Thoracic aorta (tissue), 2 donors: ENCODE results near the gene ZBTB45. TPM values are rescaled to one million over a fixed set of nuclear protein-coding genes. Genes with fewer than 3 reads are reported as not detected.
A peak's percentile ranks its signal among the peaks of the same experiment; 100 is the strongest.

Experiments used
- ATAC-seq: fragments of 150-250 bp; one replicate; pipeline ENCODE4 v1.8.0; 2017; ENCODE audit warnings: low read depth; ENCODE audit not compliant: insufficient number of reproducible peaks, low FRiP score
- DNase-seq: peaks from one replicate; pipeline ENCODE4 v3.0.0-alpha.2; 2020; ENCODE audit warnings: low spot score
- H3K27ac ChIP-seq, 2 donors: fragments of 200-600 bp; sonication (generic); 1 replicate in 1 of 2; 2 replicates in 1 of 2; pipeline ENCODE4 v1.5.1; 2016; ENCODE audit warnings: mild to moderate bottlenecking in 2 of 2, moderate library complexity in 2 of 2
- H3K27me3 ChIP-seq: fragments of 200-600 bp; sonication (generic); replicated peaks from 2 replicates; pipeline ENCODE4 v1.6.0; 2016; ENCODE audit warnings: mild to moderate bottlenecking; ENCODE audit not compliant: insufficient read depth
- H3K36me3 ChIP-seq: fragments of 200-600 bp; sonication (generic); one replicate; pipeline ENCODE4 v1.5.1; 2016
- H3K4me1 ChIP-seq, 2 donors: fragments of 200-600 bp; sonication (generic); 1 replicate in 1 of 2; 2 replicates in 1 of 2; pipeline versions ENCODE4 v1.5.1 to v1.6.0; 2016; ENCODE audit warnings: low read depth in 2 of 2, mild to moderate bottlenecking in 1 of 2; ENCODE audit not compliant: control insufficient read depth in 1 of 2
- H3K4me3 ChIP-seq: fragments of 200-600 bp; sonication (generic); 2 replicates; pipeline ENCODE4 v1.5.1; 2016; ENCODE audit warnings: mild to moderate bottlenecking
- H3K9me3 ChIP-seq: fragments of 200-600 bp; sonication (generic); 2 replicates; pipeline ENCODE4 v1.5.1; 2016
- total RNA-seq, 2 donors: library from RNA; depleted of rRNA; stranded (reverse); fragments of >200 nt; gene quantifications; one replicate each; pipeline versions ENCODE4 v1.1.0 to v1.2.3, GENCODE V29; 2016
- TF ChIP-seq, protein P1 (sequence below): fragments of 200-600 bp; sonication (generic); IDR thresholded peaks from one replicate; pipeline ENCODE4 v1.5.1; 2019; ENCODE audit warnings: antibody characterized with exemption

Gene ZBTB45
- total RNA-seq: 10 to 100 TPM; 10.4 to 10.9 TPM

DNA sequence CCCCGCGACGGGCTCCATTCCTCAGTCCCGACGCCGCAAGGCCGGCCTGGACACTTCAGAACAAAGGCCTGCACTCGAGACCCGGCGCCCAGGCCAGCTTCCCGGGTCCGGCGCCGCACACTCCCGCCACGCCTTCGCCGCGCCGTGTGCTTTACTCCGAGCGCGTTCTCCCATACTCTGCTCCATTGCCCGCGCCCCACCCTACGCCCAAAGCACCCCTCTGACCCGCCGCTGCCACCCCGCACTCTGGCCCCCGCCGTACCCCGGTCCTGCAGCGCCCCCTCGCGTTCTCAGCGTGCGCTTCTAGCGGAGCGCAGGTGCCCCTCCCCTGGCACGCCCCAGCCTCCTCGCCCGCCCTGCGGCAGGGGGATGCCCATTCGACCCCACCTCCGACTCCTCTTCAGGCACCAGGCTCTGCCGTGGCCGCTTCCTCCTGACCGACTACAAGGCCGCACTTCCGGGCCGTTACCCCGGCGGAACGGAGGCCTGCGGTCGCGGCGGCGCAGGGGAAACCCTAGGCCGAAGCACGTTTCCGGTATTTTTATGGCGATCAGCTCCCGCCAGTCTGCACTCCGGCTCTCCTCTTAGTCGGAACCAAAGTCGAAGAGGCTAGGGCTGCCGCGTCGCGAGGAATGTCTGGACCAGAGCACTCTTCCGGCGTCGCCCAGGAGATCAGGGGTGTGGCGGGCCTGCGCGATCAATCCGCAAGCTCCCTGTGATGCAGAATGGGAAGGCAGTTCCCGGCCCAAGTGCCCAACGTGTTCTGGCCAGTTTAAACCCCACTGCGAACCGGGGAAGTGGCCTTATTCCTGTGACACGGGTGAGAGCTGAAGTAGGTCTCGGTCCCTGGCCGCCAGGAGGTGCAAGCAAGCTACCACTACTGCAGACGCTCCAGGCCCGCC, at the start of gene ZBTB45:
TSS of gene ZBTB45 (minus strand) at position 456 of the 902 bp plus-strand sequence. CDS start 2,137 bp downstream, outside the sequence.
- DNase-seq (peak; percentile 63), ATAC-seq (peak; percentile 93)
- H3K27me3 ChIP-seq: no peaks in the 10 kb centered on the region
- peaks cover 13 to 29% of the 10 kb centered on the region in 2 donors for H3K4me1 ChIP-seq
- TF ChIP-seq, protein P1, sequence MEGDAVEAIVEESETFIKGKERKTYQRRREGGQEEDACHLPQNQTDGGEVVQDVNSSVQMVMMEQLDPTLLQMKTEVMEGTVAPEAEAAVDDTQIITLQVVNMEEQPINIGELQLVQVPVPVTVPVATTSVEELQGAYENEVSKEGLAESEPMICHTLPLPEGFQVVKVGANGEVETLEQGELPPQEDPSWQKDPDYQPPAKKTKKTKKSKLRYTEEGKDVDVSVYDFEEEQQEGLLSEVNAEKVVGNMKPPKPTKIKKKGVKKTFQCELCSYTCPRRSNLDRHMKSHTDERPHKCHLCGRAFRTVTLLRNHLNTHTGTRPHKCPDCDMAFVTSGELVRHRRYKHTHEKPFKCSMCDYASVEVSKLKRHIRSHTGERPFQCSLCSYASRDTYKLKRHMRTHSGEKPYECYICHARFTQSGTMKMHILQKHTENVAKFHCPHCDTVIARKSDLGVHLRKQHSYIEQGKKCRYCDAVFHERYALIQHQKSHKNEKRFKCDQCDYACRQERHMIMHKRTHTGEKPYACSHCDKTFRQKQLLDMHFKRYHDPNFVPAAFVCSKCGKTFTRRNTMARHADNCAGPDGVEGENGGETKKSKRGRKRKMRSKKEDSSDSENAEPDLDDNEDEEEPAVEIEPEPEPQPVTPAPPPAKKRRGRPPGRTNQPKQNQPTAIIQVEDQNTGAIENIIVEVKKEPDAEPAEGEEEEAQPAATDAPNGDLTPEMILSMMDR: peak; percentile 63
- H3K4me3 ChIP-seq: peak within 1 kb of the TSS; percentile 97
- peaks cover 21% of the 10 kb centered on the region for H3K36me3 ChIP-seq
- no peaks in the 10 kb centered on the region for H3K9me3 ChIP-seq
- H3K27ac ChIP-seq: peak within 1 kb of the TSS; percentile 94 to 98

DNA sequence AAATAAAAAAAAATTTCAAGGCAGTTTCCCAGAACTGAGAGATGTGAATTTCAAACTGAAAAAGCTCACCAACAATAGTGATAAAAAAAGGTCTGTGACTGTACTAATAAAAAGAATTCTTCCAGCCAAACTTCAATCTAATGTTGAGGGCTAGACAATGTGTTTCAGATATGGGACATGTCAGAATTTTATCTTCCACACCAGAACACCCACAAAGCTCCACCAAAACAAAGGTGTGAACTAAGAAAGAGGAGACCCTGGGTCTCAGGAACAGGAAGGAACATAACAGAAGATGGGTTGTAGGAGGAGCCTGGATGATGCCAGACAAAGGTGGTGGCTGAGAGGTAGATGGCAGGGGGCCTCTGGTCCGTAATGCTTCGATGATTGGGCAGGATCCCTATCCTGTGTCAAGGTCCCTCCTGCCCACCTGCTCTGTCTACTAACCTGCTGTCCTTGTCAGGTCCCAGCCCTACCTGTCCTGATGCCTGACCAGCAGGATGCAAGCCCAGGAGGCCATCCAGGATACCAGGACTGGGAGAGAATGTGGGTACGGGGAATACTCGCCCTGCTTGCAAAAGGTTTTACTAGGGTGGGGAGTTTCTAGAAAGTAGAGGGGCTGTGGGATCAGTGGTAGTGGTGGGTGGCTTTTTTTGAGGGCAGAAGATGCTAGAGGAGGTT, 49.0 kb upstream of the ZBTB45 start:
- no peak overlapping the region for H3K4me3 ChIP-seq
- TF ChIP-seq, protein P1: no peak
- H3K27me3 ChIP-seq: no peaks in the 10 kb centered on the region
- H3K4me1 ChIP-seq: peaks cover 5 to 13% of the 10 kb centered on the region in 2 donors
- H3K27ac ChIP-seq: no peak overlapping the region
- no peaks in the 10 kb centered on the region for H3K9me3 ChIP-seq
- DNase-seq (no peak), ATAC-seq (no peak)
- peaks cover 24% of the 10 kb centered on the region for H3K36me3 ChIP-seq

DNA sequence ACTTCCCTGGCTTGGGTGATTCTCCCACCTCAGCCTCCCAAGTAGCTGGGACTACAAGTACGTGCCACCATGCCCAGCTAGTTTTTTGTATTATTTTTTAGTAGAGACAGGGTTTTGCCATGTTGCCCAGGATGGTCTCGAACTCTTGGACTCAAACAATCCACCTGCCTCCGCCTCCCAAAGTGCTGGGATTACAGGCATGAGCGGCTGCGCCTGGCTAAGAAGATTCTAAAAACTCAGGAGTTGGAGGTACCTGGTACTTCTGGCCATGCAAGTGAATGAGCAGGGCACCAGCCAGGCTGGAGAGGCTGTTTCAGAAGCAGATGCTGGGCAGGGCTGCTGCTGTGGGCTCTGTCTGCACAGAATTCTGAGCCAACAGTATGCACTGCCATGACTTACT, 47.4 kb upstream of the ZBTB45 start:
- Histone ChIP-seq H3K4me1 (peaks cover 9 to 23% of the 10 kb centered on the region in 2 donors), H3K27me3 (no peaks in the 10 kb centered on the region), H3K27ac (no peak overlapping the region), H3K36me3 (peaks cover 24% of the 10 kb centered on the region), H3K9me3 (no peaks in the 10 kb centered on the region), H3K4me3 (no peak overlapping the region)
- DNase-seq (no peak), ATAC-seq (no peak)
- TF ChIP-seq, protein P1: no peak

DNA sequence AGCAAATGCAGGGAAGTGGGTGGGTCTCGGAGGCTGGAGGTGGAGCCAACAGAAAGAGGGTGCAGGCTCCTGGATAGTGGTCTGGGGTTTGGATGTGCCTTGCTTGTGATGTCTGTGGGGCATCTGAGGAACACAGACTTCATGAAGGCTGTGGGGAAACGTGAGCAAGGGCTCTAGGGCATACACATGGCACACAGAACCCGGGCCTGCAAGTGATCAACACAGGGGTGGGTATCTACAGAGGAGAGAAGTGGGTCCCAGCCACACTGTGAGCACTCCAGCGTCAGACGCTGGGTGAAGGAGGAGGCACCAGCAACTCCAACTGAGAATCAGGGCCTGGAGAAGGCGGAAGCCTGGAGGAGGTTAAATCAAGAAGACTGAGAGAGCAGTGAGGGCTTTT, 44.2 kb upstream of the ZBTB45 start:
- TF ChIP-seq, protein P1: no peak
- Histone ChIP-seq H3K36me3 (peaks cover 4% of the 10 kb centered on the region), H3K4me1 (peaks cover 16 to 35% of the 10 kb centered on the region in 2 donors), H3K9me3 (no peaks in the 10 kb centered on the region), H3K4me3 (no peak overlapping the region), H3K27ac (no peak overlapping the region), H3K27me3 (no peaks in the 10 kb centered on the region)
- ATAC-seq: no peak
- DNase-seq: no peak

DNA sequence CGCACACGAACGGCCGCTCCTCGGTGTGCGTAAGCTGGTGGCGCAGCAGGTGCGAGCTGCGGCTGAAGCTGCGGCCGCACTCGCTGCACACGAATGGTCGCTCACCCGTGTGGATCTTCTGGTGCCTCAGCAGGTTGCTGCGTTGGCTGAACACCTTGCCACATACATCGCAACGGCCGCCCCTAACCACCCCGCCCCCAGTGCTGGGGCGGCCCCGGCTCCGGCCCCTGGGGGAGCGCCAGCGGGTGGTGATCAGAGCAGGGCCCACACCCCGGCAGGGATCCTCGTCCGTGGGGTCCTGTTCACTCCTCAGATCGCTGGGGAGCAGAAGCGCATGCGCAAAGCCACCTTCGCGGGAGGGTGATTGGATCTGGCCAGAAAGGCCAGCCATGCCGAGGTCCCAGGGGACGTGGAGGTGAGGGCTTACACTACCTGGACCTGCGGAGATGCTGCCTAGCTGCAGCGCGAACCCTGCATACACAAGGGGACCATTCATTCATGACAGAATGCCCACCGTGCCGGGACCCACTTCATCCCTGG, 43.5 kb upstream of the ZBTB45 start:
- peaks cover 4% of the 10 kb centered on the region for H3K36me3 ChIP-seq
- H3K4me3 ChIP-seq: peak overlapping the region; percentile 68
- TF ChIP-seq, protein P1: no peak
- no peaks in the 10 kb centered on the region for H3K9me3 ChIP-seq
- DNase-seq: no peak
- ATAC-seq: no peak
- H3K4me1 ChIP-seq: peaks cover 16 to 35% of the 10 kb centered on the region in 2 donors
- H3K27me3 ChIP-seq: no peaks in the 10 kb centered on the region
- H3K27ac ChIP-seq: peak overlapping the region; percentile 37 to 46
